ENCODE results near the gene RABAC1. TPM values are rescaled to one million over a fixed set of nuclear protein-coding genes. Genes with fewer than 3 reads are reported as not detected.
A peak's percentile ranks its signal among the peaks of the same experiment; 100 is the strongest.

The RABAC1 gene
- total RNA-seq, 2 experiments from 2014 or later, result 171 to 191 TPM

DNA sequence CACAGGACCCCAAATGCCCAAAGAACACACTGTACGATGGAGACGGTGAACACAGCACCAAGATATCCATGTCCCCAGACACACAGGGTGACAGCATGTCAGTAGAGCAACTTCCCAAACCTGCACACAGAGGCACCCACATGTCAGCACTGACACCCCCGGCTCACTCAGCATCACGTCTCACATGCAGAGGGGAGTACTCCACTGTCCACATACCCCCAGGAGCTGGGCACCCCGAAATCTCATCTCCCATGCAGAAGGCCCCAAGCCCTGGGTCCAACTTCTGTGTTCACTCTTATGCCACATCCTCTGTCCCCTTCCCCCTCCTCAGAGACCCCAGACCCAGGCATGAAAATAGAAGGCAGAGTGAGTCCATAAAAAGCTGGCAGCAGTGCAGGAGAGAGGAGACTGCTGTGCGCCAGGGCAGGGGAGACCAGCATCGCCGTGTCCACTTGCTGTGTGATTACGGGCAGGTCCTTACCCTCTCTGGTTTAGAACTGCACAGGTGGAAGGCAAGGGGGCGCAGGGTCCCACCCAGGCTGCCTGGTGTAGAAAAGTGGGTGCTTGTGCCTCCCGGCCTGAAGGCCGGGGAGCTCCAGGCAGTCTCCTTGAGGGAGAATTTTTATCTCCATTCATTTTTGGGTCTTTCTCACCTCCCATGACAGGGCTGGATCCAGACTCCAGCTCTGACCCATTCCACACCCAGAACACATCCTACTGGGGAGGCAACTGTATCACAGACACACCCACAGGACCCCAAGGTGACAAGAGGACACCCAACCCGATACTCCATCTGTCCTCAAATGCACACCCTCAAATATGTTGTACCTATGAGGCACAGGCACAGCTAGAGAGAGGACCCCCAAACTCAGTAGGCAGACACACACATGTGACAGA, 47.9 kb downstream of the RABAC1 start:
- ChIA-PET POLR2A (no interaction called here), CTCF (ENCODE audit: unreplicated experiment) (no interaction called here)
- H3K4me3 ChIP-seq (ENCODE audit: low read depth, low read length, poor library complexity, severe bottlenecking), result no peak overlapping the region
- no peak overlapping the region for H2AFZ ChIP-seq (ENCODE audit: low read length)
- no peaks in the 10 kb centered on the region for H4K20me1 ChIP-seq (ENCODE audit: insufficient read depth, low read length)
- H3K4me2 ChIP-seq (ENCODE audit: low read length), result 0 out of 2 replicates have a peak overlapping the region, but pooled peaks have one; percentile 5
- TF ChIP-seq, protein P1, sequence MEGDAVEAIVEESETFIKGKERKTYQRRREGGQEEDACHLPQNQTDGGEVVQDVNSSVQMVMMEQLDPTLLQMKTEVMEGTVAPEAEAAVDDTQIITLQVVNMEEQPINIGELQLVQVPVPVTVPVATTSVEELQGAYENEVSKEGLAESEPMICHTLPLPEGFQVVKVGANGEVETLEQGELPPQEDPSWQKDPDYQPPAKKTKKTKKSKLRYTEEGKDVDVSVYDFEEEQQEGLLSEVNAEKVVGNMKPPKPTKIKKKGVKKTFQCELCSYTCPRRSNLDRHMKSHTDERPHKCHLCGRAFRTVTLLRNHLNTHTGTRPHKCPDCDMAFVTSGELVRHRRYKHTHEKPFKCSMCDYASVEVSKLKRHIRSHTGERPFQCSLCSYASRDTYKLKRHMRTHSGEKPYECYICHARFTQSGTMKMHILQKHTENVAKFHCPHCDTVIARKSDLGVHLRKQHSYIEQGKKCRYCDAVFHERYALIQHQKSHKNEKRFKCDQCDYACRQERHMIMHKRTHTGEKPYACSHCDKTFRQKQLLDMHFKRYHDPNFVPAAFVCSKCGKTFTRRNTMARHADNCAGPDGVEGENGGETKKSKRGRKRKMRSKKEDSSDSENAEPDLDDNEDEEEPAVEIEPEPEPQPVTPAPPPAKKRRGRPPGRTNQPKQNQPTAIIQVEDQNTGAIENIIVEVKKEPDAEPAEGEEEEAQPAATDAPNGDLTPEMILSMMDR (conservative IDR thresholded peaks at IDR 0.05; ENCODE audit: low read length), result no peak
- TF ChIP-seq EZH2phosphoT487 (IDR thresholded peaks at IDR 0.05; ENCODE audit: borderline replicate concordance, low read depth, low read length), result no peak
- no peaks in the 10 kb centered on the region for H3K9me2 ChIP-seq (ENCODE audit: insufficient read depth, low read length)
- peaks cover 13% of the 10 kb centered on the region for H3K4me1 ChIP-seq (ENCODE audit: insufficient read depth, low read length, poor library complexity, severe bottlenecking)
- peaks cover 13% of the 10 kb centered on the region; the same call in 1 of the 2 replicates for H3K36me3 ChIP-seq (ENCODE audit: insufficient read depth, low read length)
- no peaks in the 10 kb centered on the region for H3K9me3 ChIP-seq (ENCODE audit: low read length)
- intact Hi-C loops (cut with micrococcal nuclease; ENCODE audit: unreplicated experiment), result no loop called here
- DNase-seq (ENCODE audit: low spot score), result no peak
- no TSS peak for BruUV-seq (replicated peaks)
- no peaks in the 10 kb centered on the region for H3K79me2 ChIP-seq (ENCODE audit: insufficient read depth, low read depth, low read length)
- no peak overlapping the region for H3K27ac ChIP-seq (ENCODE audit: low read depth, low read length, poor library complexity, severe bottlenecking)

DNA sequence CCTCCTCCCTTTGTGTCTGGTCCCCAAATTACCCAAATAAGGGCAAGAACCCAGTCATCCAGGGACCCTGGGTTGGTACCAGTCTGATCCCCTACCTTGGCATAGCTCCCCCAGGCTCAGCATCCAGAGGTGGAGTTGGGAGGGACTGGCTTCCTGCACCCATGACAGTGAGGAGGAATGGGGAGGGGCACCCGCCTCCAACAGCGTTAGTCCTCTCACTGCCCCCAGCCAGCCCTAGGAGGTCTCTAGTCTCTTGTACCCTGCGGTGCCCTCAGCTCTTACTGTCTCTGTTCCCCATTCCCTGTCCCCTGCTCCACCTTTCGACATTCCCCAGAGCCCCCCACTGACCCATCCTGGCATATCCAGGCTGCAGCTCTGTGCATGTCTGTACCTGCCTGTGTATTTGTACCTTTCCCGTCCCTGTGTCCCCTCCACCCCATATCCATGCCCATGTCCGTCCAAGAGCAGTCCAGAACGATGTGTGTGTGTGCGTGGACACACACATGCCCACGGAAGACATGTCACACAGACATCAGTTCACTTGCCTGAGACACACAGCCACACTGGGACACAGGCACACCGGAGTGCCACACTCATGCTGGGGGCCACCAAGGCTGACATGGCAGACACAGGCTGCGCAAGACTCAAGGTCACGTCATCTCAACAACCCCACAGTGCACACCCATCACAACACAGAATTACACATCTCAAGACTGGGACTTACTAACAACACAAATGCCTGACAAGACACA, 48.7 kb downstream of the RABAC1 start:
- BruUV-seq (replicated peaks), result TSS peak; percentile 47
- Histone ChIP-seq H3K4me2 (ENCODE audit: low read length) (no peak overlapping the region), H3K36me3 (ENCODE audit: insufficient read depth, low read length) (peaks cover 21% of the 10 kb centered on the region), H3K27ac (ENCODE audit: low read depth, low read length, poor library complexity, severe bottlenecking) (no peak overlapping the region), H3K79me2 (ENCODE audit: insufficient read depth, low read depth, low read length) (no peaks in the 10 kb centered on the region), H3K4me3 (ENCODE audit: low read depth, low read length, poor library complexity, severe bottlenecking) (no peak overlapping the region), H3K9me3 (ENCODE audit: low read length) (no peaks in the 10 kb centered on the region), H4K20me1 (ENCODE audit: insufficient read depth, low read length) (no peaks in the 10 kb centered on the region), H3K4me1 (ENCODE audit: insufficient read depth, low read length, poor library complexity, severe bottlenecking) (peaks cover 13% of the 10 kb centered on the region), H3K9me2 (ENCODE audit: insufficient read depth, low read length) (no peaks in the 10 kb centered on the region), H2AFZ (ENCODE audit: low read length) (no peak overlapping the region)
- DNase-seq (ENCODE audit: low spot score), result no peak
- ChIA-PET POLR2A (no interaction called here), CTCF (ENCODE audit: unreplicated experiment) (no interaction called here)
- TF ChIP-seq, protein P1 (conservative IDR thresholded peaks at IDR 0.05; ENCODE audit: low read length), result no peak
- no peak for TF ChIP-seq EZH2phosphoT487 (IDR thresholded peaks at IDR 0.05; ENCODE audit: borderline replicate concordance, low read depth, low read length)
- intact Hi-C loops (cut with micrococcal nuclease; ENCODE audit: unreplicated experiment), result no loop called here

All from OCI-LY7 (cell line).